ENCODE results near the gene DPP6. TPM values are rescaled to one million over a fixed set of nuclear protein-coding genes. Genes with fewer than 3 reads are reported as not detected.

DPP6 gene
- total and polyA plus RNA-seq, 2 experiments from 2014 or later = not detected

DNA sequence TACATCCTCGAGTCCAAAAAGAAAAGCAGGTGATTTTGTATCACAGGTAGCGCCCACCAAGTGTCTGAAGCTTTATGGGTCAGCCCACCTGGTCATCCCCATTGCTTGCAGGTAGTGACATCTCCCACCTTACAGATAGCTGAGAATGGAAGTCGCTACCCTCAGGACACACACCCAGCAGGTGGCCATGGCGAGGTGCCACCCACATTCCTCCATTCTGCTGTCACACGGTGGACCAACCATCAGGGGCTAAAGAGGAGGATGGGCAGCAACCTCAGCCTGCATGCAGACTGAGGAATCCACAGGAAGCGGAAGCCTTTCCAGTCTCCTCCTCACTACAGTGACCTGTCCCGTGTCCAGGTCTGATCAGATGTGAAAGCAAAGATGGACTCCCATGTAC, 787.9 kb downstream of the DPP6 start (continued):
- TF ChIP-seq, protein P1, sequence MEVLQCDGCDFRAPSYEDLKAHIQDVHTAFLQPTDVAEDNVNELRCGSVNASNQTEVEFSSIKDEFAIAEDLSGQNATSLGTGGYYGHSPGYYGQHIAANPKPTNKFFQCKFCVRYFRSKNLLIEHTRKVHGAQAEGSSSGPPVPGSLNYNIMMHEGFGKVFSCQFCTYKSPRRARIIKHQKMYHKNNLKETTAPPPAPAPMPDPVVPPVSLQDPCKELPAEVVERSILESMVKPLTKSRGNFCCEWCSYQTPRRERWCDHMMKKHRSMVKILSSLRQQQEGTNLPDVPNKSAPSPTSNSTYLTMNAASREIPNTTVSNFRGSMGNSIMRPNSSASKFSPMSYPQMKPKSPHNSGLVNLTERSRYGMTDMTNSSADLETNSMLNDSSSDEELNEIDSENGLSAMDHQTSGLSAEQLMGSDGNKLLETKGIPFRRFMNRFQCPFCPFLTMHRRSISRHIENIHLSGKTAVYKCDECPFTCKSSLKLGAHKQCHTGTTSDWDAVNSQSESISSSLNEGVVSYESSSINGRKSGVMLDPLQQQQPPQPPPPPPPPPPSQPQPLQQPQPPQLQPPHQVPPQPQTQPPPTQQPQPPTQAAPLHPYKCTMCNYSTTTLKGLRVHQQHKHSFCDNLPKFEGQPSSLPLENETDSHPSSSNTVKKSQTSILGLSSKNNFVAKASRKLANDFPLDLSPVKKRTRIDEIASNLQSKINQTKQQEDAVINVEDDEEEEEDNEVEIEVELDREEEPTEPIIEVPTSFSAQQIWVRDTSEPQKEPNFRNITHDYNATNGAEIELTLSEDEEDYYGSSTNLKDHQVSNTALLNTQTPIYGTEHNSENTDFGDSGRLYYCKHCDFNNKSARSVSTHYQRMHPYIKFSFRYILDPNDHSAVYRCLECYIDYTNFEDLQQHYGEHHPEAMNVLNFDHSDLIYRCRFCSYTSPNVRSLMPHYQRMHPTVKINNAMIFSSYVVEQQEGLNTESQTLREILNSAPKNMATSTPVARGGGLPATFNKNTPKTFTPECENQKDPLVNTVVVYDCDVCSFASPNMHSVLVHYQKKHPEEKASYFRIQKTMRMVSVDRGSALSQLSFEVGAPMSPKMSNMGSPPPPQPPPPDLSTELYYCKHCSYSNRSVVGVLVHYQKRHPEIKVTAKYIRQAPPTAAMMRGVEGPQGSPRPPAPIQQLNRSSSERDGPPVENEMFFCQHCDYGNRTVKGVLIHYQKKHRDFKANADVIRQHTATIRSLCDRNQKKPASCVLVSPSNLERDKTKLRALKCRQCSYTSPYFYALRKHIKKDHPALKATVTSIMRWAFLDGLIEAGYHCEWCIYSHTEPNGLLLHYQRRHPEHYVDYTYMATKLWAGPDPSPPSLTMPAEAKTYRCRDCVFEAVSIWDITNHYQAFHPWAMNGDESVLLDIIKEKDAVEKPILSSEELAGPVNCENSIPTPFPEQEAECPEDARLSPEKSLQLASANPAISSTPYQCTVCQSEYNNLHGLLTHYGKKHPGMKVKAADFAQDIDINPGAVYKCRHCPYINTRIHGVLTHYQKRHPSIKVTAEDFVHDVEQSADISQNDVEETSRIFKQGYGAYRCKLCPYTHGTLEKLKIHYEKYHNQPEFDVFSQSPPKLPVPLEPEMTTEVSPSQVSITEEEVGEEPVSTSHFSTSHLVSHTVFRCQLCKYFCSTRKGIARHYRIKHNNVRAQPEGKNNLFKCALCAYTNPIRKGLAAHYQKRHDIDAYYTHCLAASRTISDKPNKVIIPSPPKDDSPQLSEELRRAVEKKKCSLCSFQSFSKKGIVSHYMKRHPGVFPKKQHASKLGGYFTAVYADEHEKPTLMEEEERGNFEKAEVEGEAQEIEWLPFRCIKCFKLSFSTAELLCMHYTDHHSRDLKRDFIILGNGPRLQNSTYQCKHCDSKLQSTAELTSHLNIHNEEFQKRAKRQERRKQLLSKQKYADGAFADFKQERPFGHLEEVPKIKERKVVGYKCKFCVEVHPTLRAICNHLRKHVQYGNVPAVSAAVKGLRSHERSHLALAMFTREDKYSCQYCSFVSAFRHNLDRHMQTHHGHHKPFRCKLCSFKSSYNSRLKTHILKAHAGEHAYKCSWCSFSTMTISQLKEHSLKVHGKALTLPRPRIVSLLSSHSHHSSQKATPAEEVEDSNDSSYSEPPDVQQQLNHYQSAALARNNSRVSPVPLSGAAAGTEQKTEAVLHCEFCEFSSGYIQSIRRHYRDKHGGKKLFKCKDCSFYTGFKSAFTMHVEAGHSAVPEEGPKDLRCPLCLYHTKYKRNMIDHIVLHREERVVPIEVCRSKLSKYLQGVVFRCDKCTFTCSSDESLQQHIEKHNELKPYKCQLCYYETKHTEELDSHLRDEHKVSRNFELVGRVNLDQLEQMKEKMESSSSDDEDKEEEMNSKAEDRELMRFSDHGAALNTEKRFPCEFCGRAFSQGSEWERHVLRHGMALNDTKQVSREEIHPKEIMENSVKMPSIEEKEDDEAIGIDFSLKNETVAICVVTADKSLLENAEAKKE (CRISPR knock-in tag; IDR thresholded peaks at IDR 0.05) = no peak
- TF ChIP-seq, protein P2, sequence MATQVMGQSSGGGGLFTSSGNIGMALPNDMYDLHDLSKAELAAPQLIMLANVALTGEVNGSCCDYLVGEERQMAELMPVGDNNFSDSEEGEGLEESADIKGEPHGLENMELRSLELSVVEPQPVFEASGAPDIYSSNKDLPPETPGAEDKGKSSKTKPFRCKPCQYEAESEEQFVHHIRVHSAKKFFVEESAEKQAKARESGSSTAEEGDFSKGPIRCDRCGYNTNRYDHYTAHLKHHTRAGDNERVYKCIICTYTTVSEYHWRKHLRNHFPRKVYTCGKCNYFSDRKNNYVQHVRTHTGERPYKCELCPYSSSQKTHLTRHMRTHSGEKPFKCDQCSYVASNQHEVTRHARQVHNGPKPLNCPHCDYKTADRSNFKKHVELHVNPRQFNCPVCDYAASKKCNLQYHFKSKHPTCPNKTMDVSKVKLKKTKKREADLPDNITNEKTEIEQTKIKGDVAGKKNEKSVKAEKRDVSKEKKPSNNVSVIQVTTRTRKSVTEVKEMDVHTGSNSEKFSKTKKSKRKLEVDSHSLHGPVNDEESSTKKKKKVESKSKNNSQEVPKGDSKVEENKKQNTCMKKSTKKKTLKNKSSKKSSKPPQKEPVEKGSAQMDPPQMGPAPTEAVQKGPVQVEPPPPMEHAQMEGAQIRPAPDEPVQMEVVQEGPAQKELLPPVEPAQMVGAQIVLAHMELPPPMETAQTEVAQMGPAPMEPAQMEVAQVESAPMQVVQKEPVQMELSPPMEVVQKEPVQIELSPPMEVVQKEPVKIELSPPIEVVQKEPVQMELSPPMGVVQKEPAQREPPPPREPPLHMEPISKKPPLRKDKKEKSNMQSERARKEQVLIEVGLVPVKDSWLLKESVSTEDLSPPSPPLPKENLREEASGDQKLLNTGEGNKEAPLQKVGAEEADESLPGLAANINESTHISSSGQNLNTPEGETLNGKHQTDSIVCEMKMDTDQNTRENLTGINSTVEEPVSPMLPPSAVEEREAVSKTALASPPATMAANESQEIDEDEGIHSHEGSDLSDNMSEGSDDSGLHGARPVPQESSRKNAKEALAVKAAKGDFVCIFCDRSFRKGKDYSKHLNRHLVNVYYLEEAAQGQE (IDR thresholded peaks at IDR 0.05; ENCODE audit: unreplicated experiment) = no peak
- TF ChIP-seq NANOG (IDR thresholded peaks at IDR 0.05; ENCODE audit: borderline replicate concordance) (no peak), CREB1 (CRISPR knock-in tag; IDR thresholded peaks at IDR 0.05; ENCODE audit: low read depth) (no peak)

DNA sequence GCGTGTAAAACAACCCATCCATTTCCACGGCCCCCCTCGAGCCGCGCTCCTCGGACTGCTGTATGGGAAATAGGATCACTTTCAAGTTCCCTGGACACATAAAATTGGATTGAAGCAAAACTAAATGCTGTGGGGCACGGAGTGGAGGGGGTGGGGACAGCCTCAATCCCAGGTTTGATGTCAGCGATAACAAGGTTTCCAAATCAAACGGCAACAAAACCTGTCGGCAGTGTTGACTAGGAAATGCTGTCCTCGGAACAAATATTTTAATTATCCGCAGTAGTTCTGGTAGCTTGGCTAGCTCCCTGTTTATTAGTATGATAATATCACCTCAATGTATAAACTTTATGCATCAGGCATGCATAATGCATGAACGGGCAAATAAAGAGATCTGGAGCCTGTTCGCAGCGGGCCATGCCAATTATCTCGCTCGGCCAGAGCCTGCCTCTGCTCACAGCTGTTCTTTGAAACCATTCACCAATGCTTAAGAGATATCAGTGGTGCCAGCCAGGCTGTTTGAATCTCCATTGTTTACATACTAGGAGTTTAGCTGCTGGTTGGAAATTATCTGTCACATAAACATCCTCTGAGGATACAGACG, 789.6 kb downstream of the DPP6 start:
- no peaks in the 10 kb centered on the region for H3K79me2 ChIP-seq (replicated peaks; ENCODE audit: insufficient read depth)
- Mint-ChIP-seq H3K4me3 (no peak overlapping the region), H3K27me3 (ENCODE audit: insufficient read depth, low read depth, poor library complexity) (peaks cover 15% of the 10 kb centered on the region), H3K9me3 (no peaks in the 10 kb centered on the region), H3K36me3 (ENCODE audit: low read depth) (no peaks in the 10 kb centered on the region), H3K4me1 (no peaks in the 10 kb centered on the region), H3K27ac (no peak overlapping the region)
- no peak for DNase-seq (ENCODE audit: low spot score)
- no peaks in the 10 kb centered on the region for H3K4me1 ChIP-seq (ENCODE audit: insufficient read depth)
- H3K4me2 ChIP-seq = no peak overlapping the region
- no peaks in the 10 kb centered on the region for H3K27me3 ChIP-seq (ENCODE audit: insufficient read depth)
- H2AFZ ChIP-seq = no peak overlapping the region
- H3K9me2 ChIP-seq (ENCODE audit: insufficient read depth) = no peaks in the 10 kb centered on the region
- no peak overlapping the region for H3K27ac ChIP-seq (ENCODE audit: low read depth)
- no peaks in the 10 kb centered on the region for H4K20me1 ChIP-seq (replicated peaks; ENCODE audit: insufficient read depth)
- H3F3A ChIP-seq (replicated peaks; ENCODE audit: low read depth) = no peaks in the 10 kb centered on the region
- no peak for ATAC-seq
- H3K4me3 ChIP-seq = no peak overlapping the region
- H3K36me3 ChIP-seq (ENCODE audit: insufficient read depth) = peaks cover 8% of the 10 kb centered on the region; the same call in 1 of the 2 replicates
- TF ChIP-seq, protein P3, sequence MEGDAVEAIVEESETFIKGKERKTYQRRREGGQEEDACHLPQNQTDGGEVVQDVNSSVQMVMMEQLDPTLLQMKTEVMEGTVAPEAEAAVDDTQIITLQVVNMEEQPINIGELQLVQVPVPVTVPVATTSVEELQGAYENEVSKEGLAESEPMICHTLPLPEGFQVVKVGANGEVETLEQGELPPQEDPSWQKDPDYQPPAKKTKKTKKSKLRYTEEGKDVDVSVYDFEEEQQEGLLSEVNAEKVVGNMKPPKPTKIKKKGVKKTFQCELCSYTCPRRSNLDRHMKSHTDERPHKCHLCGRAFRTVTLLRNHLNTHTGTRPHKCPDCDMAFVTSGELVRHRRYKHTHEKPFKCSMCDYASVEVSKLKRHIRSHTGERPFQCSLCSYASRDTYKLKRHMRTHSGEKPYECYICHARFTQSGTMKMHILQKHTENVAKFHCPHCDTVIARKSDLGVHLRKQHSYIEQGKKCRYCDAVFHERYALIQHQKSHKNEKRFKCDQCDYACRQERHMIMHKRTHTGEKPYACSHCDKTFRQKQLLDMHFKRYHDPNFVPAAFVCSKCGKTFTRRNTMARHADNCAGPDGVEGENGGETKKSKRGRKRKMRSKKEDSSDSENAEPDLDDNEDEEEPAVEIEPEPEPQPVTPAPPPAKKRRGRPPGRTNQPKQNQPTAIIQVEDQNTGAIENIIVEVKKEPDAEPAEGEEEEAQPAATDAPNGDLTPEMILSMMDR (conservative IDR thresholded peaks at IDR 0.05; ENCODE audit: low read depth in 2 of 2) = no peak
